HT1080 (cell line): ENCODE results near the gene ACE. TPM values are rescaled to one million over a fixed set of nuclear protein-coding genes. Genes with fewer than 3 reads are reported as not detected.

Source experiments
- DNase-seq: peaks from one replicate; pipeline ENCODE4 v3.0.0-alpha.2; 2015; ENCODE audit warnings: low read depth
- total RNA-seq: library from RNA; depleted of rRNA; stranded (reverse); fragments of >200 nt; shearing (Covaris generic); gene quantifications from 2 replicates; pipeline ENCODE4 v1.2.3, GENCODE V29; 2014; rRNA removed

The ACE gene
- total RNA-seq, 1 experiment from 2014 or later: not detected

- no peak for DNase-seq
These were observed 58.1 kb downstream of the ACE start for GRCh38 chr17:63534816-63535455.

- DNase-seq: no peak
These were observed 58.8 kb downstream of the ACE start for GRCh38 chr17:63535640-63536039.

- DNase-seq: no peak
These were observed 60.1 kb downstream of the ACE start for GRCh38 chr17:63537001-63537400.

GRCh38 chr17:63537991-63538692 is 61.3 kb downstream of the ACE start:
- no peak for DNase-seq

- DNase-seq: no peak
These were observed 62.1 kb downstream of the ACE start for GRCh38 chr17:63538693-63539595.

GRCh38 chr17:63540590-63540989 is 63.7 kb downstream of the ACE start:
- DNase-seq: no peak

GRCh38 chr17:63542218-63542545 is 65.3 kb downstream of the ACE start:
- no peak for DNase-seq

- no peak for DNase-seq
These were observed 66.3 kb downstream of the ACE start for GRCh38 chr17:63542942-63543821.

- no peak for DNase-seq
These were observed 67.1 kb downstream of the ACE start for GRCh38 chr17:63543822-63544420.

GRCh38 chr17:63544467-63545301 is 67.8 kb downstream of the ACE start:
- no peak for DNase-seq

- DNase-seq: no peak
These were observed 69.6 kb downstream of the ACE start for GRCh38 chr17:63546308-63547082.

- DNase-seq: no peak
These were observed 70.2 kb downstream of the ACE start for GRCh38 chr17:63547083-63547523.

Other genes starting within 250 kb of the ACE start
- 0.70 and 3.2 TPM in 2 replicates for gene CYB561, start 30.8 kb upstream of the ACE start, total RNA-seq
- gene KCNH6, start 46.3 kb downstream of the ACE start, total RNA-seq: not detected in 2 replicates
- 28.0 and 37.1 TPM in 2 replicates for gene DCAF7, start 73.4 kb downstream of the ACE start, total RNA-seq
- gene TACO1, start 123.8 kb downstream of the ACE start, total RNA-seq: 32.6 and 35.0 TPM in 2 replicates
- 26.0 and 33.1 TPM in 2 replicates for gene MAP3K3, start 145.4 kb downstream of the ACE start, total RNA-seq
- 15.9 and 20.7 TPM in 2 replicates for gene LIMD2, start 223.1 kb downstream of the ACE start, total RNA-seq